ENCODE results near the gene XK. TPM values are rescaled to one million over a fixed set of nuclear protein-coding genes. Genes with fewer than 3 reads are reported as not detected.
"Not testable (repeated sequence)": the region's sequence is repeated elsewhere in the genome, so short reads cannot be mapped to it uniquely, and the experiment has no call there.

The XK gene
- total RNA-seq, result 1.5 TPM

DNA sequence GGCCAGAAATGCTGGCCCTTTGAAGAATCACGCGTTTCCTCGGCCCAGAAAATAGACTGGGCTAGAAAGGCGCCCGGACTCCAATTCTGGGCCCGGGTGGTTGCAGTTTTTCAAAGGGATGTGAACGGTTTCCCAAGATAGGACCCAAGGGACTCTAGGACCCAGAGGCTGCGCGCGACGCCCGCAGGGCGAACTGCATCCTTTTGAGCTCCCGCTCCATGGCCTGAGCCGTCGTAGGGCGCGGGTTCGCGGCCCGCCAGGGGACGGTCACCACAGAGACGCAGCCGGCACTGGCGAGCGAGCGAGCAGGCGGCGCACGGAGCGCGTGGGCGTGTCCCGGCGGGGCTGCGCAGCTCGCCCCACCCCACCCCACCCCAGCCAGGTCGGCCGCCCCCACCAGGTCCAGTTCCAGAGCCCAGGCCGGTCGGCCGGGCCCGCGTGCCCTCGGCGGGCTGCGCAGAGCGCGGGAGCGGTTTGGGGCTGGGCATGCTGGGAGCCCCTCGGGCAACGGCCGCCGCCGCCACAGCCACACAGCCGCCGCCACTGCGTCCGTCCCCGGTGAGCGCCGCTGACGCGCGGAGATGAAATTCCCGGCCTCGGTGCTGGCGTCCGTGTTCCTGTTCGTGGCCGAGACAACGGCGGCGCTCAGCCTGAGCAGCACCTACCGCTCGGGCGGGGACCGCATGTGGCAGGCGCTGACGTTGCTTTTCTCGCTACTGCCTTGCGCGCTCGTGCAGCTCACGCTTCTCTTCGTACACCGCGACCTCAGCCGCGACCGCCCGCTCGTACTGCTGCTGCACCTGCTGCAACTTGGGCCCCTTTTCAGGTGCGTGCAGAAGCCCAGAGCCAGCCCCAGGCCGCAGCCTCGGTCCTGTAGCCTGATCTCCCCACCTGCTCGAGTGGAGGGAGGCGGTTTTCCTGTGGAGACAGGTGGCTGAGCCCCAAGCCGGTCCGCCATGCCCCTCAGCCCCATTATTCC lies at the start of gene XK:
XK (plus strand) TSS at position 411 of the 979 bp plus-strand sequence; CDS start at position 582, 171 bp downstream.
- ATAC-seq (peak; percentile 89), DNase-seq (ENCODE audit: low spot score) (peak; percentile 54)

- DNase-seq (ENCODE audit: low spot score) (no peak), ATAC-seq (no peak)
Measured at GRCh38 chrX:37638047-37638446, 47.5 kb upstream of the XK start.

DNA sequence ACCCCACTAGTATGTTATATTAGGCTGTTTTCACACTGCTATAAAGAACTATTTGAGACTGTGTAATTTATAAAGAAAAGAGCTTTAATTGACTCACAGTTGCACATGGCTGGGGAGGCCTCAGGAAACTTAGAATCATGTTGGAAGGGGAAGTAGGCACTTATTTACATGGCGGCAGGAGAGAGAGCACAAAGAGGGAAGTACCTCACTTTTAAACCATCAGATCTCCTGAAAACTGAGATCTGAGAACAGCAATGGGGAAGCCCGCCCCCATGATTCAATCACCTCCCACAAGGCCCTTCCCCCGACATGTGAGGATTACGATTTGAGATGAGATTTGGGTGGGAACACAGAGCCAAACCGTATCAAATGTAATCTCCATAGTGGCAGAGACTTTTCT lies 45.4 kb upstream of the XK start:
- no peak for ATAC-seq
- no peak for DNase-seq (ENCODE audit: low spot score)

DNA sequence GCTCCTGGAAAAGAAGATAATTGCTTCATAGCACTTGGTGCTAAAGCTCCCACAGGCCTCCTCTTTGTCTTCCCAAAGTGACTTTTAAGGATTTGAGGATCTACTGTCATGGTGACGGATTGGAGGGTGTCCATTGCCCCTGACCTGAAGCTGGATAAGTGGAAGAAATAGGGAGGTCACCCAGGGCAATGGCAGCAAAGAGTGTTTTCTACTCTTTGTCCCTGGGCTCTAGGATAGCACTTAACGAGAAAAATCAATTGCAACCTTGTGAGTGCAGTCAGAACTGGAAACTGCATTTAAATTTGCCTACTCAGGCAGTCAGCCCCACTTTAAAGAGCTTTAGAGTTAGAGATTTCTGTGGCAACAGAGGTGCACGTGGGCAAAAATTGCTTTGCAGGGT lies 43.7 kb upstream of the XK start:
- DNase-seq (ENCODE audit: low spot score) (no peak), ATAC-seq (no peak)

DNA sequence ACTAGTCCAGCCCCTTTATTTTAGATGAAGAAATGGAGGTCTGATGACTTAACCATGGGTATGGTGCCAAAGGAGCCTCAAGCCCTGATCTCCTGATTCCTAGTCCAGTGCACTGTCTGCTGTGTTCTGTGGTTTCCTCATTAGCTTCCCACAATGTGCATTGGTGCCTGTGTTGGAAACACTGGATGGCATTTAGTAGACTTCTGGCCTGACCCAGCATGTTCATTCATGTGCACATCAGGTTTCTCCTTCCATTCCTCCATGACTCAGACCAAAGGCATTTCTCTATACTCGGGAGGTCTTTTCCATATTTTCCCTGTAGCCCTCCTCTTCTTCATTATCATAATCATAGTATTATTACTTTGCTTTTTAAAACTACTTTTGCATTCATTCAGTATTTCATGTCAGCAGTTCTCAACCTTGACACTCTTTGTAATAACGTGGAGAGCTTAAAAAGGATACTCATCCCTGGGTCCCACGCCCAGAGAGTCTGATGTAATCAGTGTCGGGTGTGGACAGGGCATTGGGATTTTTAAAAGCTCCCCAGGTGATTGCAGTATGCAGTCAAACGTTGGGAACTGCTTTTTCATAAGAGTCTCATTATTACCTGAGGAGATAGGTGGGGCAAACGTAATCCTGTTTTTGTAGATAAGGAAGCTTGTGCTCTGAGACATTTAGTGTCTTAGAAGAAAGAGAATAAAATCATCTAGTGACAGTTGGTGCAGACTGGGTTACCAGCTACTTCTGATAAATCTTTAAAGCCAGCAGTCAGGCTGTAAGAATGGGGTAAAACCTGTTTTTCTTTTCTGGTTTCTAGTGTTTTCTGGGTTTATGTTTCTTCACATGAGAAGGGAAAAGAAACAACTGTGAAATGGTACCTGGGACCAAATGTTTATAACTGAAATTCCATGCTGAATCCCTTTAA lies 40.9 kb upstream of the XK start:
- ATAC-seq (no peak), DNase-seq (ENCODE audit: low spot score) (no peak)

GRCh38 chrX:37646254-37646653 lies 39.3 kb upstream of the XK start:
- DNase-seq (ENCODE audit: low spot score) (no peak), ATAC-seq (no peak)

DNA sequence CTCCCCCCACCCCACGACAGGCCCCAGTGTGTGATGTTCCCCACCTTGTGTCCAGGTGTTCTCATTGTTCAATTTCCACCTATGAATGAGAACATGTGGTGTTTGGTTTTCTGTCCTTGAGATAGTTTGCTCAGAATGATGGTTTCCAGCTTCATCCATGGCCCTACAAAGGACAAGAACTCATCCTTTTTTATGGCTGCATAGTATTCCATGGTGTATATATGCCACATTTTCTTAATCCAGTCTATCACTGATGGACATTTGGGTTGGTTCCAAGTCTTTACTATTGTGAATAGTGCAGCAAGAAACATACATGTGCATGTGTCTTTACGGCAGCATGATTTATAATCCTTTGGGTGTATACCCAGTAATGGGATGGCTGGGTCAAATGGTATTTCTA lies 34.7 kb upstream of the XK start:
- DNase-seq (ENCODE audit: low spot score); ATAC-seq: not testable (repeated sequence)

GRCh38 chrX:37651921-37652452 lies 33.6 kb upstream of the XK start:
- no peak for ATAC-seq

GRCh38 chrX:37652589-37653231 lies 32.9 kb upstream of the XK start:
- no peak for ATAC-seq
- DNase-seq (ENCODE audit: low spot score), result no peak

More at GRCh38 chrX:37651921-37652452, 33.6 kb upstream of the XK start:
- DNase-seq (ENCODE audit: low spot score), result no peak

DNA sequence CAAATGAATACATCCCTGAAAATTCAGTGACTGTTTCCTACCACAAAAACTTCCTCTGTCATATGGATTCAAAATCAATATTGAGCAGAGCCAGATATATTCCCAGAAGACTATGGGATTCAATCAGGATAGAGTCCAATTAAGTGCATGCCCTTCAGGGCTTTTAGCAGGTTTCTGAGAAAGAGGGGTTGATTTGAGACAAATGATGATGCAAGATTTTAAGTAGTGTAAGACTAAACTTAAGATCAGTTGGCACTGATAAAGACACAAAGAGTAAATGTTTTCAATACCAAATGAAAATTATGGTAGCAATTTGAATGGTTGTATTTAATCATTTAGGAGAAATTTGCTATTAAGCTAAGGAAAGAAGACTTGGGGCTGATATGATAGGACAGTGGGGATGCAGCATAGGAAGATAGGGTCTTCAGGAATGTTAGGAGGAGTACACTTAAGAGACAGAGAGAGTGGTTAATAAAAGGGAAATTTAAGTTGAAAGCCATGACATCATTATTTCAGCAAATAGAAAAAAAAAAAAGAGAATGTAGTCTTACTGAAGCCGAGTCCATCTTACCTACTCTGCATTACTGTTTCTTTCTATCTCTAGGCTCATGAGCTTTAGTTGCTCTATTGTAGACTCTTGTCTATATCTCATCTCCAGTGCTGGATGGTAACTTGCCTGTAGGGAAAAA lies 32.0 kb upstream of the XK start:
- no peak for ATAC-seq
- no peak for DNase-seq (ENCODE audit: low spot score)

- DNase-seq (ENCODE audit: low spot score), result no peak
- no peak for ATAC-seq
Measured at GRCh38 chrX:37658343-37659030, 27.1 kb upstream of the XK start.

DNA sequence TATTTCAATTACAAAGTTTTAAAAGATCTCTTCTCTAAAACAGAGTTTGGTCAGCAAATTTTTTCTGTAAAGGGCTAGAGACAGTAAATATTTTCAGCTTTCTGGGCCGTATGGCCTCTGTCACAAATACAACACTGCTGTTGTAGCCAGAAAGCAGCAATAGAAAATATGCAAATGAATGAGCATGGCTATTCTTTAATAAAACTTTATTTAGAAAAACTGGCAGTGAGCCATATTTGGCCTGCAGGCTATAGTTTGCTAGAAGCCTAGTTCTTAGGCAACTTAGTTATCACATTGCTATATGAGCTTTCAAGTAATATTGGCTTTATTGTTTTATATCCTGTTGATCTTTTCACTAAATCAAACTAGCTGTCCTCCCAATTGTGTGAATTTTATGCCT lies 26.5 kb upstream of the XK start:
- DNase-seq (ENCODE audit: low spot score) (no peak), ATAC-seq (no peak)

DNA sequence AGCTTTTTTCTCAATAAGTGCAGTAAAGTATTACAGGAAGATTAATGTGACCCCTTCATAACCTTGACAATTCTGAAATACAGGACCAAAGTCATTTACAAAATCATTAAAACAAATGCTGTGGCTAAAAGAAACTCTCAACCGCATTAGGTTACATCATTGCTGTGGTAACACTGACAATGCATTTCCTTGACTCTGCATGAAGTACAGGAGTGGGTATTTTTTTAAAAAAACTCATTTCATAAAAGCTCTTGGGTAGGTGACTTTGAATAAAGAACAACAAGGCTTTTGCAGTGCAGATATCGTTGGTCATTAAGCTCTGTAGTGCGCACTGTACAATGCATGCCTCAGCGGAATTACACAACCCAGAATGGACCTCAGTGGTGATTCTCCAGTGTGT lies 23.4 kb upstream of the XK start:
- DNase-seq (ENCODE audit: low spot score) (no peak), ATAC-seq (no peak)

GRCh38 chrX:37666516-37666915 lies 19.1 kb upstream of the XK start:
- ATAC-seq (no peak), DNase-seq (ENCODE audit: low spot score) (no peak)

- DNase-seq (ENCODE audit: low spot score) (no peak), ATAC-seq (no peak)
Measured at GRCh38 chrX:37667141-37667540, 18.4 kb upstream of the XK start.

- ATAC-seq (no peak), DNase-seq (ENCODE audit: low spot score) (no peak)
Measured at GRCh38 chrX:37672563-37672962, 13.0 kb upstream of the XK start.

GRCh38 chrX:37676811-37677210 lies 8.8 kb upstream of the XK start:
- no peak for DNase-seq (ENCODE audit: low spot score)
- no peak for ATAC-seq

DNA sequence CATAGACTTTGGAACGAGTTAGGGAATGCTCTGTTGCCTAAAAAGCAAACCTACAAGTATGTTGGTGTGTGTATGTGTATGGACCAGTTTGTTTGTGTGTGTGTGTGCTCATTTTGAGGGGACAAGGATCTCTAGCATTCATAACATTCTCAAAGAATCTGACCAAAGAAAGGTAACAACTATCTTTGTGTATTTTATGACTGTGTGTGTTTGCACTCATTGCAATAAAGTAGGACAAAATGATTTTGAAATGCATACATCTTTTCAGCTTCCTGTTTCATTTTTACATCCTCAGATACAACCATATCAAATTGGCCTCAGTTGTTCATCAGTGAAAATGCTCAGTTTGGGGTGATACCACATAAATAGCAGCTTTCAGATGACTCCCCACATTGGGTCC lies 8.3 kb upstream of the XK start:
- no peak for DNase-seq (ENCODE audit: low spot score)
- ATAC-seq, result no peak

DNA sequence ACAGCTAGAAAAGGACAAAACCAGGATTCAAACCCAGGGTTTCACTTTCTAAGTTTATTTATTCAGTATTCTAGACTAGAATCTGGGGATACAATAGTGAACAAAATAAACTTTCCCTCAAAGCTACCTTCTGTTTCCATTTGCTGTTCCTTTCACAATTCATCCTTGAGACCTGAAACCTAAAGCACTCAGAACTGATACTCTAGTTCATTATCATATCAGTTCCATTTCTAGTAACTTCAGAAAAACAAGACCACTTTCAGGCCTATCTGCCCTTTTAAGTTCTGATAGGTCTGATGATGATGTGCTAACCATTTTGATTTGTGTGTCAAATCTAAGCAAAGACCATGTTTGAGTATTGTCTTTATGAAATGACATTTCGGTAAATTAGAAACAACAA lies 7.8 kb upstream of the XK start:
- DNase-seq (ENCODE audit: low spot score) (no peak), ATAC-seq (no peak)

GRCh38 chrX:37678574-37678973 lies 7.0 kb upstream of the XK start:
- ATAC-seq (no peak), DNase-seq (ENCODE audit: low spot score) (no peak)

All from left lobe of liver (tissue), 2 donors.